GM12891 (cell line): Measurements from ENCODE around the gene DOK4.

Experiments used
- DNase-seq: peaks from one replicate; pipeline ENCODE4 v3.0.0; 2011; ENCODE audit warnings: low spot score; ENCODE audit not compliant: insufficient read length
- FAIRE-seq: peaks from 2 replicates; lab custom pipeline; 2011; peaks lifted over from hg19 to GRCh38; lab: Jason Lieb, UNC
- PAX5 ChIP-seq: IDR thresholded peaks from 2 replicates; pipeline ENCODE4 v1.6.1; 2011; ENCODE audit warnings: low read length, moderate library complexity, mild to moderate bottlenecking; ENCODE audit not compliant: insufficient read depth, severe bottlenecking
- POLR2A ChIP-seq: IDR thresholded peaks from 2 replicates; pipeline ENCODE4 v1.6.1; 2011; ENCODE audit warnings: low read depth, low read length, control low read depth
- POLR2AphosphoS5 ChIP-seq: IDR thresholded peaks from 2 replicates; pipeline ENCODE4 v1.6.1; 2011; ENCODE audit warnings: low read depth, low read length, control low read depth
- POU2F2 ChIP-seq: IDR thresholded peaks from 2 replicates; pipeline ENCODE4 v1.6.1; 2011; ENCODE audit warnings: low read depth, mild to moderate bottlenecking, control low read depth, low read length, moderate library complexity
- SPI1 ChIP-seq: IDR thresholded peaks from 2 replicates; pipeline ENCODE4 v1.6.1; 2011; ENCODE audit warnings: low read depth, low read length, control low read depth
- TAF1 ChIP-seq: IDR thresholded peaks from 2 replicates; pipeline ENCODE4 v1.6.1; 2011; ENCODE audit warnings: low read depth, low read length, control low read depth

The DOK4 gene

GRCh38 chr16:57432989-57433388 lies 53.3 kb downstream of the DOK4 start:
- no peak for FAIRE-seq
- no peak for TF ChIP-seq POLR2AphosphoS5
- TF ChIP-seq POU2F2: no peak
- no peak for TF ChIP-seq PAX5
- no peak for TF ChIP-seq POLR2A
- TF ChIP-seq SPI1: no peak
- no peak for TF ChIP-seq TAF1
- no peak for DNase-seq

- DNase-seq (no peak), FAIRE-seq (no peak)
- TF ChIP-seq POLR2AphosphoS5: no peak
Observed at GRCh38 chr16:57432505-57432904, 53.8 kb downstream of the DOK4 start.

GRCh38 chr16:57430955-57431354 lies 55.3 kb downstream of the DOK4 start:
- DNase-seq: no peak
- no peak for TF ChIP-seq POLR2A
- TF ChIP-seq POU2F2: no peak
- no peak for TF ChIP-seq PAX5
- TF ChIP-seq POLR2AphosphoS5: no peak
- no peak for TF ChIP-seq TAF1
- TF ChIP-seq SPI1: no peak
- FAIRE-seq: no peak

- no peak for TF ChIP-seq POLR2AphosphoS5
- no peak for TF ChIP-seq TAF1
- no peak for TF ChIP-seq POU2F2
- no peak for TF ChIP-seq POLR2A
- no peak for TF ChIP-seq PAX5
- no peak for TF ChIP-seq SPI1
- FAIRE-seq (no peak), DNase-seq (no peak)
Observed at GRCh38 chr16:57427824-57428223, 58.5 kb downstream of the DOK4 start.

GRCh38 chr16:57427307-57427706 lies 59.0 kb downstream of the DOK4 start:
- DNase-seq: no peak
- FAIRE-seq: peak; percentile 33
- TF ChIP-seq SPI1: no peak
- no peak for TF ChIP-seq PAX5
- no peak for TF ChIP-seq POU2F2
- no peak for TF ChIP-seq TAF1
- no peak for TF ChIP-seq POLR2A
- 0 out of 2 replicates have a peak, but pooled peaks have one; percentile 15 for TF ChIP-seq POLR2AphosphoS5

GRCh38 chr16:57426356-57426755 lies 59.9 kb downstream of the DOK4 start:
- no peak for DNase-seq
- FAIRE-seq: no peak
- TF ChIP-seq POU2F2 (no peak), TAF1 (no peak), SPI1 (no peak), POLR2AphosphoS5 (no peak), PAX5 (no peak), POLR2A (no peak)

- no peak for TF ChIP-seq PAX5
- no peak for TF ChIP-seq SPI1
- no peak for TF ChIP-seq POU2F2
- TF ChIP-seq POLR2A: no peak
- TF ChIP-seq POLR2AphosphoS5: no peak
- TF ChIP-seq TAF1: no peak
- no peak for FAIRE-seq
Observed at GRCh38 chr16:57424583-57424982, 61.7 kb downstream of the DOK4 start.

GRCh38 chr16:57423152-57423551 lies 63.1 kb downstream of the DOK4 start:
- FAIRE-seq: no peak
- TF ChIP-seq POLR2A: no peak
- TF ChIP-seq PAX5: no peak
- no peak for TF ChIP-seq POU2F2
- TF ChIP-seq TAF1: no peak
- no peak for TF ChIP-seq SPI1
- TF ChIP-seq POLR2AphosphoS5: no peak
- DNase-seq: no peak

More at GRCh38 chr16:57424583-57424982, 61.7 kb downstream of the DOK4 start:
- no peak for DNase-seq

- FAIRE-seq: no peak
- DNase-seq: no peak
- TF ChIP-seq POLR2A (no peak), PAX5 (no peak), TAF1 (no peak), POU2F2 (no peak), POLR2AphosphoS5 (no peak), SPI1 (no peak)
Observed at GRCh38 chr16:57422026-57422944, 64.0 kb downstream of the DOK4 start.
